SK-N-SH (cell line): ENCODE measurements around the gene PROC.

Experiments used
- EZH2phosphoT487 ChIP-seq: fragments of 200-600 bp; sonication (generic); IDR thresholded peaks from 2 replicates; pipeline ENCODE4 v1.6.1; 2017; ENCODE audit warnings: low read depth, mixed run types, mild to moderate bottlenecking, antibody characterized with exemption, moderate library complexity, borderline replicate concordance
- FOXM1 ChIP-seq: IDR thresholded peaks from 2 replicates; pipeline ENCODE4 v1.4.0; 2012; ENCODE audit warnings: low read depth, mild to moderate bottlenecking
- GATA2 ChIP-seq: sonication (generic); formaldehyde crosslinking; IDR thresholded peaks from 2 replicates; pipeline ENCODE4 v1.5.0; 2020; ENCODE audit warnings: mild to moderate bottlenecking, missing genetic modification reagents
- JUND ChIP-seq: IDR thresholded peaks from 2 replicates; pipeline ENCODE4 v1.4.0; 2012
- MXI1 ChIP-seq: IDR thresholded peaks from 2 replicates; pipeline ENCODE4 v1.6.1; 2012; ENCODE audit warnings: mild to moderate bottlenecking, low read depth, low read length, improper control_type of control experiment
- RAD21 ChIP-seq: IDR thresholded peaks from 2 replicates; pipeline ENCODE4 v1.6.1; 2012; ENCODE audit warnings: mild to moderate bottlenecking, low read length
- TCF12 ChIP-seq: IDR thresholded peaks from 2 replicates; pipeline ENCODE4 v1.4.0; 2012
- TEAD4 ChIP-seq: IDR thresholded peaks from 2 replicates; pipeline ENCODE4 v1.4.0; 2012; ENCODE audit warnings: mild to moderate bottlenecking, borderline replicate concordance; ENCODE audit not compliant: insufficient read depth
- TF ChIP-seq, protein P1 (sequence below): fragments of 200-600 bp; sonication (generic); IDR thresholded peaks from 2 replicates; pipeline ENCODE4 v1.6.1; 2017; ENCODE audit warnings: antibody characterized with exemption, mild to moderate bottlenecking, moderate library complexity
- TF ChIP-seq, protein P2 (sequence below): IDR thresholded peaks from 2 replicates; pipeline ENCODE4 v1.6.1; 2012; ENCODE audit warnings: mild to moderate bottlenecking, low read depth, low read length, moderate library complexity

DNA sequence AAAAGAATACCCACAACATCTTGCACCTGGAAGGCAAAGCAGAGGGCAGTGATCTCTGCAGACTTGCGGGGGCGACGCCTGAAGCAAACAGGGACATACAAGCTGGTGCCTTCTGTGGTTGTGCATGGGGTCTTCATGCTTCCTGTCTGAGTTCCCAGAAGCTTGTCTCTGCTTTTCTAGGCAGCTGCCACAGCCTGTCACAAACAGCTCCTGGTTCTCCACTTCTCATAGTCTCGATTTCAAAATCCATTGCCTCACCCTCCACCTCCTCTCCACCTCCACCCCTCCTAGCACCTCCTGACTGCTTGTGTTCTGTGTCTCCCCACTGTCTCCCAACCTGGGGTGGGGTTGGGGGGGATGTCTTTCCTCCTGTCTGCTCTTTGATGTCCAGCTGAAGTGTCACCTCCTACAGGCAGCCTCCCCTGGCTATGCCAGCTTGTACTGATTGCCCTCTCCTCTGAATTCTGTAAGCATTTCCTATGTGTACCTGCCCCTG is 1.7 kb upstream of the PROC start:
- TF ChIP-seq RAD21 (no peak), JUND (no peak), MXI1 (no peak), FOXM1 (no peak), GATA2 (CRISPR knock-in tag) (no peak), EZH2phosphoT487 (no peak), TEAD4 (no peak), TCF12 (no peak)
- TF ChIP-seq, protein P1, sequence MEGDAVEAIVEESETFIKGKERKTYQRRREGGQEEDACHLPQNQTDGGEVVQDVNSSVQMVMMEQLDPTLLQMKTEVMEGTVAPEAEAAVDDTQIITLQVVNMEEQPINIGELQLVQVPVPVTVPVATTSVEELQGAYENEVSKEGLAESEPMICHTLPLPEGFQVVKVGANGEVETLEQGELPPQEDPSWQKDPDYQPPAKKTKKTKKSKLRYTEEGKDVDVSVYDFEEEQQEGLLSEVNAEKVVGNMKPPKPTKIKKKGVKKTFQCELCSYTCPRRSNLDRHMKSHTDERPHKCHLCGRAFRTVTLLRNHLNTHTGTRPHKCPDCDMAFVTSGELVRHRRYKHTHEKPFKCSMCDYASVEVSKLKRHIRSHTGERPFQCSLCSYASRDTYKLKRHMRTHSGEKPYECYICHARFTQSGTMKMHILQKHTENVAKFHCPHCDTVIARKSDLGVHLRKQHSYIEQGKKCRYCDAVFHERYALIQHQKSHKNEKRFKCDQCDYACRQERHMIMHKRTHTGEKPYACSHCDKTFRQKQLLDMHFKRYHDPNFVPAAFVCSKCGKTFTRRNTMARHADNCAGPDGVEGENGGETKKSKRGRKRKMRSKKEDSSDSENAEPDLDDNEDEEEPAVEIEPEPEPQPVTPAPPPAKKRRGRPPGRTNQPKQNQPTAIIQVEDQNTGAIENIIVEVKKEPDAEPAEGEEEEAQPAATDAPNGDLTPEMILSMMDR: no peak
- TF ChIP-seq, protein P2, sequence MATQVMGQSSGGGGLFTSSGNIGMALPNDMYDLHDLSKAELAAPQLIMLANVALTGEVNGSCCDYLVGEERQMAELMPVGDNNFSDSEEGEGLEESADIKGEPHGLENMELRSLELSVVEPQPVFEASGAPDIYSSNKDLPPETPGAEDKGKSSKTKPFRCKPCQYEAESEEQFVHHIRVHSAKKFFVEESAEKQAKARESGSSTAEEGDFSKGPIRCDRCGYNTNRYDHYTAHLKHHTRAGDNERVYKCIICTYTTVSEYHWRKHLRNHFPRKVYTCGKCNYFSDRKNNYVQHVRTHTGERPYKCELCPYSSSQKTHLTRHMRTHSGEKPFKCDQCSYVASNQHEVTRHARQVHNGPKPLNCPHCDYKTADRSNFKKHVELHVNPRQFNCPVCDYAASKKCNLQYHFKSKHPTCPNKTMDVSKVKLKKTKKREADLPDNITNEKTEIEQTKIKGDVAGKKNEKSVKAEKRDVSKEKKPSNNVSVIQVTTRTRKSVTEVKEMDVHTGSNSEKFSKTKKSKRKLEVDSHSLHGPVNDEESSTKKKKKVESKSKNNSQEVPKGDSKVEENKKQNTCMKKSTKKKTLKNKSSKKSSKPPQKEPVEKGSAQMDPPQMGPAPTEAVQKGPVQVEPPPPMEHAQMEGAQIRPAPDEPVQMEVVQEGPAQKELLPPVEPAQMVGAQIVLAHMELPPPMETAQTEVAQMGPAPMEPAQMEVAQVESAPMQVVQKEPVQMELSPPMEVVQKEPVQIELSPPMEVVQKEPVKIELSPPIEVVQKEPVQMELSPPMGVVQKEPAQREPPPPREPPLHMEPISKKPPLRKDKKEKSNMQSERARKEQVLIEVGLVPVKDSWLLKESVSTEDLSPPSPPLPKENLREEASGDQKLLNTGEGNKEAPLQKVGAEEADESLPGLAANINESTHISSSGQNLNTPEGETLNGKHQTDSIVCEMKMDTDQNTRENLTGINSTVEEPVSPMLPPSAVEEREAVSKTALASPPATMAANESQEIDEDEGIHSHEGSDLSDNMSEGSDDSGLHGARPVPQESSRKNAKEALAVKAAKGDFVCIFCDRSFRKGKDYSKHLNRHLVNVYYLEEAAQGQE: no peak
